GM21360 (cell line): ENCODE measurements around the gene SLC25A2.
"Not testable (repeated sequence)": the region's sequence is repeated elsewhere in the genome, so short reads cannot be mapped to it uniquely, and the experiment has no call there.

Experiments
- ATAC-seq: cut with Tn5 transposase; IDR thresholded peaks from one replicate; pipeline ENCODE4 v1.9.1; 2021; ENCODE audit warnings: mild to moderate bottlenecking, moderate library complexity; ENCODE audit not compliant: unreplicated experiment

The SLC25A2 gene

GRCh38 chr5:141316963-141317362 lies 13.1 kb upstream of the SLC25A2 start:
- ATAC-seq: not testable (repeated sequence)

DNA sequence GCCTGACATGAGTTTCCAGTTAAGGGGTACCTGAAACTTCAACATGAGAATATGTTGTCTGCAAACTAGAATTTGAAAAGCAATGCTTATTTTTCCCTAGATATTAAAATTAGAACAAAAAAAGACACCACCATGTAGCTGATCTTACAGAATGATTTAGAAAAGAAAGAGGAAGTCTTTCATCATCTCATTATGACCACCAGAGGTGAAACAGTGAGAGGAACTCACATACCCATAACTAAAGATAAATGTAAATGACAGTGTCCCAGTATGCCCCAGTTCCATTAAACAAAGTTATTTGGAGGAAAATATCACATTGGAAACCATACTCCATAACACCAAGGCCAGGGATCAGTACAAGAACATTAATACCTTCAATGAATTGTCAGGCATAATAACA lies 9.9 kb upstream of the SLC25A2 start:
- no peak for ATAC-seq

DNA sequence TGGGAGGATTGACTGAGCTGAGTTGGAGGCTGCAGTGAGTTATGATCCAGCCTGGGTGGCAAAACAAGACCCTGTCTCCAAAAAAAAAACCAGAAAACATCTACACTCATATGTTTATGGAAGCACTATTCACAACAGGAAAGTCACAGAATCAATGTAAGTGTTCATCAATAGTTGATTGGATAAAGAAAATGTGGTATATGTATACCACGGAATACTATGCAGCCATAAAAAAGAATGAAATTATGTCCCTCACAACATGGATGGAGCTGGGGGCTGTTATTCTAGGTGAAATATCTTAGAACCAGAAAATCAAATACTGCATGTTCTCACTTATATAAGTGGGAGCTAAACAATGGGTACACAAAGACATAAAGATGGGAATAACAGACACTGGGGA lies 2.8 kb upstream of the SLC25A2 start:
- no peak for ATAC-seq

- ATAC-seq: no peak
Observed at GRCh38 chr5:141298376-141298775, 5.5 kb downstream of the SLC25A2 start.

GRCh38 chr5:141272906-141273305 lies 30.9 kb downstream of the SLC25A2 start:
- ATAC-seq: no peak

DNA sequence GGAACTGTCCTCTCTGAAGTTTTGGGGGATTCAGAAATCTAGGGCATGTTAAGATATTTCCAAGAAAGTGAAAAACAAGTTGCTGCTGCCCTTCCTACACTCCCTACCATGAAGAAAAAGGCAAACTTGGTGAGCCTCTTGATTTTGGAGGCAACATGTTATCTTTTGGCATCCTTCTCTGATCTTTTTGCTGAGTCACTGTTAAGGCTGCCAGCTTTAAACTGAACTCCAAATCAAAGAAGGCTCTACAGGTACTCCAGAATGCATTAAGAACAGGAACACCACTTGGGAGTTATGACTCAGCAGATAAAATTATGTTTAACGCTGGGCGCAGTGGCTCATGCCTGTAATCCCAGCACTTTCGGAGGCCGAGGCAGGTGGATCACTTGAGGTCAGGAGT lies 34.7 kb downstream of the SLC25A2 start:
- no peak for ATAC-seq

DNA sequence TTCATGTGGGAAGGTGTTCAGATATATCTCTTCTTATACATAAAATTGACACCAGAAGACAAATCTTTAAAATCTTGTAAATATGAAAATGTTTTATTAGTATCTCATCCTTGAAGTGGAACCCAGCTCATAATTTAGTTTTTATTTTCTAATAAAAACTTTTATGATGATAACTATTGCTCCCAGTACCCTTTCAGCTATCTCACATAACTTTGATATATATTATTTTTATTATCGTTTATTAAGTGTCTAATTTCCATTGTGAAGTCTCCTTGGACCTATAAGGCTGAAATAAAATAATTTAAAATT lies 42.7 kb downstream of the SLC25A2 start:
- no peak for ATAC-seq

- no peak for ATAC-seq
Observed at GRCh38 chr5:141260458-141261237, 43.2 kb downstream of the SLC25A2 start.

DNA sequence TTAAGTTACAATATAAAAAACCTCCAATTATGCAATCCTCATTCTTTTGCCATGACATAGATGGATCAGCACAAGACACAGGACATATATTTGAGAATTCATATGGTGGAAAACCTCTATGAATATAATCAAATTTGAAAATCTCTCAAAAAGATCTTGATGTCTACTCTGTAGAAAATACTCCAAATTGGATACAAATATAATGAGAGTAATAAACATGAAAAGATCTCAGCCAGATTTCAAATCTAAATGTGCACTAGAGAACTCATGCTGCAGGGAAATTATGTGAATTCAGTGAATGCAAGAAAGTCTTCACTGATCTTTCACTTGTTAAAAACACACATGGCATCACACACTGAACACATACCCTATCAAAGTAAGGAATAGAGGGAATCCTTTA lies 44.9 kb downstream of the SLC25A2 start:
- no peak for ATAC-seq

GRCh38 chr5:141258464-141258863 lies 45.4 kb downstream of the SLC25A2 start:
- no peak for ATAC-seq
